ENCODE data around the gene GLT8D1. TPM values are rescaled to one million over a fixed set of nuclear protein-coding genes. Genes with fewer than 3 reads are reported as not detected.

GLT8D1 gene
- polyA plus RNA-seq, 1 donor, result 53.8 TPM

- H3K27me3 ChIP-seq (ENCODE audit: control insufficient read depth, insufficient read depth, low read length), result no peaks in the 10 kb centered on the region
- H3K27ac ChIP-seq (ENCODE audit: low read length), result no peak overlapping the region
- H3K4me1 ChIP-seq (ENCODE audit: control insufficient read depth, insufficient read depth, low read length), result no peaks in the 10 kb centered on the region
- WGBS (ENCODE audit: insufficient coverage, low lambda C conversion rate), result 100% methylated on average over 1 of the region's 4 CpGs
- no peak overlapping the region for H3K4me3 ChIP-seq (ENCODE audit: low read length)
- H3K36me3 ChIP-seq (ENCODE audit: control insufficient read depth, insufficient read depth, low read length), result peaks cover 60% of the 10 kb centered on the region
- no peaks in the 10 kb centered on the region for H3K9me3 ChIP-seq (ENCODE audit: control insufficient read depth, low read depth, low read length)
- no peak for DNase-seq
Observed at GRCh38 chr3:52695798-52696671, 9.6 kb downstream of the GLT8D1 start.

GRCh38 chr3:52694528-52695189 lies 10.9 kb downstream of the GLT8D1 start:
- Histone ChIP-seq H3K9me3 (ENCODE audit: control insufficient read depth, low read depth, low read length) (no peaks in the 10 kb centered on the region), H3K27ac (ENCODE audit: low read length) (no peak overlapping the region), H3K27me3 (ENCODE audit: control insufficient read depth, insufficient read depth, low read length) (no peaks in the 10 kb centered on the region), H3K4me1 (ENCODE audit: control insufficient read depth, insufficient read depth, low read length) (no peaks in the 10 kb centered on the region), H3K4me3 (ENCODE audit: low read length) (no peak overlapping the region), H3K36me3 (ENCODE audit: control insufficient read depth, insufficient read depth, low read length) (peaks cover 68% of the 10 kb centered on the region)
- WGBS (ENCODE audit: insufficient coverage, low lambda C conversion rate), result no CpG with 5 or more reads among the region's 7 CpGs
- DNase-seq, result no peak

- Histone ChIP-seq H3K4me1 (ENCODE audit: control insufficient read depth, insufficient read depth, low read length) (peaks cover 6% of the 10 kb centered on the region), H3K36me3 (ENCODE audit: control insufficient read depth, insufficient read depth, low read length) (peaks cover 80% of the 10 kb centered on the region), H3K27ac (ENCODE audit: low read length) (no peak overlapping the region), H3K4me3 (ENCODE audit: low read length) (no peak overlapping the region), H3K27me3 (ENCODE audit: control insufficient read depth, insufficient read depth, low read length) (no peaks in the 10 kb centered on the region), H3K9me3 (ENCODE audit: control insufficient read depth, low read depth, low read length) (no peaks in the 10 kb centered on the region)
- DNase-seq, result no peak
Observed at GRCh38 chr3:52693071-52693470, 12.5 kb downstream of the GLT8D1 start.

- no peak overlapping the region for H3K27ac ChIP-seq (ENCODE audit: low read length)
Observed at GRCh38 chr3:52690560-52690959, 15.0 kb downstream of the GLT8D1 start.

GRCh38 chr3:52689151-52689550 lies 16.4 kb downstream of the GLT8D1 start:
- H3K4me3 ChIP-seq (ENCODE audit: low read length), result no peak overlapping the region
- no peak for DNase-seq
- H3K27me3 ChIP-seq (ENCODE audit: control insufficient read depth, insufficient read depth, low read length), result no peaks in the 10 kb centered on the region
- H3K27ac ChIP-seq (ENCODE audit: low read length), result no peak overlapping the region
- H3K36me3 ChIP-seq (ENCODE audit: control insufficient read depth, insufficient read depth, low read length), result peaks cover 64% of the 10 kb centered on the region
- 89% methylated on average over 1 of the region's 3 CpGs for WGBS (ENCODE audit: insufficient coverage, low lambda C conversion rate)
- H3K9me3 ChIP-seq (ENCODE audit: control insufficient read depth, low read depth, low read length), result no peaks in the 10 kb centered on the region
- peaks cover 14% of the 10 kb centered on the region for H3K4me1 ChIP-seq (ENCODE audit: control insufficient read depth, insufficient read depth, low read length)

More at GRCh38 chr3:52690560-52690959, 15.0 kb downstream of the GLT8D1 start:
- no CpG with 5 or more reads among the region's 2 CpGs for WGBS (ENCODE audit: insufficient coverage, low lambda C conversion rate)
- peaks cover 14% of the 10 kb centered on the region for H3K4me1 ChIP-seq (ENCODE audit: control insufficient read depth, insufficient read depth, low read length)
- no peak overlapping the region for H3K4me3 ChIP-seq (ENCODE audit: low read length)
- no peak for DNase-seq
- no peaks in the 10 kb centered on the region for H3K27me3 ChIP-seq (ENCODE audit: control insufficient read depth, insufficient read depth, low read length)
- H3K36me3 ChIP-seq (ENCODE audit: control insufficient read depth, insufficient read depth, low read length), result peaks cover 74% of the 10 kb centered on the region
- no peaks in the 10 kb centered on the region for H3K9me3 ChIP-seq (ENCODE audit: control insufficient read depth, low read depth, low read length)

GRCh38 chr3:52688266-52688665 lies 17.3 kb downstream of the GLT8D1 start:
- WGBS (ENCODE audit: insufficient coverage, low lambda C conversion rate), result 24% methylated on average over 2 of the region's 6 CpGs
- Histone ChIP-seq H3K4me3 (ENCODE audit: low read length) (no peak overlapping the region), H3K27ac (ENCODE audit: low read length) (no peak overlapping the region), H3K4me1 (ENCODE audit: control insufficient read depth, insufficient read depth, low read length) (peaks cover 19% of the 10 kb centered on the region), H3K9me3 (ENCODE audit: control insufficient read depth, low read depth, low read length) (no peaks in the 10 kb centered on the region), H3K36me3 (ENCODE audit: control insufficient read depth, insufficient read depth, low read length) (peaks cover 56% of the 10 kb centered on the region), H3K27me3 (ENCODE audit: control insufficient read depth, insufficient read depth, low read length) (no peaks in the 10 kb centered on the region)
- DNase-seq, result no peak

GRCh38 chr3:52685709-52686691 lies 19.6 kb downstream of the GLT8D1 start, which contains the start of the genes GNL3 and PBRM1:
Gene GNL3 (plus strand): TSS chr3:52686032. CDS start chr3:52686093, 61 bp downstream.
Gene PBRM1 (minus strand): TSS chr3:52685913.
- peaks cover 28% of the 10 kb centered on the region for H3K4me1 ChIP-seq (ENCODE audit: control insufficient read depth, insufficient read depth, low read length)
- H3K27me3 ChIP-seq (ENCODE audit: control insufficient read depth, insufficient read depth, low read length), result no peaks in the 10 kb centered on the region
- WGBS (ENCODE audit: insufficient coverage, low lambda C conversion rate), result no CpG with 5 or more reads among the region's 82 CpGs
- peak within 1 kb of the TSS; percentile 83 for H3K27ac ChIP-seq (ENCODE audit: low read length)
- H3K36me3 ChIP-seq (ENCODE audit: control insufficient read depth, insufficient read depth, low read length), result peaks cover 39% of the 10 kb centered on the region
- H3K9me3 ChIP-seq (ENCODE audit: control insufficient read depth, low read depth, low read length), result no peaks in the 10 kb centered on the region
- DNase-seq, result peak; percentile 97 to 99
- peak within 1 kb of the TSS; percentile 86 for H3K4me3 ChIP-seq (ENCODE audit: low read length)

GRCh38 chr3:52685285-52685708 lies 20.3 kb downstream of the GLT8D1 start:
- Histone ChIP-seq H3K27ac (ENCODE audit: low read length) (peak overlapping the region; percentile 83), H3K9me3 (ENCODE audit: control insufficient read depth, low read depth, low read length) (no peaks in the 10 kb centered on the region), H3K36me3 (ENCODE audit: control insufficient read depth, insufficient read depth, low read length) (peaks cover 32% of the 10 kb centered on the region), H3K4me1 (ENCODE audit: control insufficient read depth, insufficient read depth, low read length) (peaks cover 28% of the 10 kb centered on the region), H3K27me3 (ENCODE audit: control insufficient read depth, insufficient read depth, low read length) (no peaks in the 10 kb centered on the region), H3K4me3 (ENCODE audit: low read length) (peak overlapping the region; percentile 74)
- WGBS (ENCODE audit: insufficient coverage, low lambda C conversion rate), result 0% methylated on average over 2 of the region's 41 CpGs
- DNase-seq, result peak in 1 of 2 donors; percentile 68

GRCh38 chr3:52684184-52684583 lies 21.4 kb downstream of the GLT8D1 start:
- Histone ChIP-seq H3K36me3 (ENCODE audit: control insufficient read depth, insufficient read depth, low read length) (peaks cover 27% of the 10 kb centered on the region), H3K9me3 (ENCODE audit: control insufficient read depth, low read depth, low read length) (no peaks in the 10 kb centered on the region), H3K27me3 (ENCODE audit: control insufficient read depth, insufficient read depth, low read length) (no peaks in the 10 kb centered on the region), H3K27ac (ENCODE audit: low read length) (no peak overlapping the region), H3K4me1 (ENCODE audit: control insufficient read depth, insufficient read depth, low read length) (peaks cover 28% of the 10 kb centered on the region), H3K4me3 (ENCODE audit: low read length) (no peak overlapping the region)
- 33% methylated on average over 3 of the region's 5 CpGs for WGBS (ENCODE audit: insufficient coverage, low lambda C conversion rate)
- no peak for DNase-seq

- Histone ChIP-seq H3K36me3 (ENCODE audit: control insufficient read depth, insufficient read depth, low read length) (peaks cover 27% of the 10 kb centered on the region), H3K27me3 (ENCODE audit: control insufficient read depth, insufficient read depth, low read length) (no peaks in the 10 kb centered on the region), H3K4me3 (ENCODE audit: low read length) (no peak overlapping the region), H3K27ac (ENCODE audit: low read length) (no peak overlapping the region), H3K4me1 (ENCODE audit: control insufficient read depth, insufficient read depth, low read length) (peaks cover 28% of the 10 kb centered on the region), H3K9me3 (ENCODE audit: control insufficient read depth, low read depth, low read length) (no peaks in the 10 kb centered on the region)
- no CpG with 5 or more reads among the region's 6 CpGs for WGBS (ENCODE audit: insufficient coverage, low lambda C conversion rate)
- no peak for DNase-seq
Observed at GRCh38 chr3:52683611-52684010, 22.0 kb downstream of the GLT8D1 start.

All from large intestine (tissue), 3 donors.